ENCODE data around the gene CASK. TPM values are rescaled to one million over a fixed set of nuclear protein-coding genes. Genes with fewer than 3 reads are reported as not detected.

The CASK gene
- total and polyA plus RNA-seq, 8 donors = 4.7 to 42.5 (median 22.9) TPM

- Histone ChIP-seq H3K27ac (peak overlapping the region in 2 of 4 donors; percentile 60 to 64), H3K4me3 (no peak overlapping the region), H3K4me1 (peaks cover 3 to 12% (median 4%) of the 10 kb centered on the region in 3 donors), H3K36me3 (no peaks in the 10 kb centered on the region), H3K27me3 (no peaks in the 10 kb centered on the region), H3K9me3 (no peaks in the 10 kb centered on the region)
- intact Hi-C loops (cut with DNase I) = no loop called here
- ATAC-seq (peak in 2 of 4 donors; percentile 8 to 10), DNase-seq (no peak), FAIRE-seq (peak; percentile 51)
- TF ChIP-seq CTCF (IDR thresholded peaks at IDR 0.05) = no peak
Measured at GRCh38 chrX:41761702-41762101, 161.7 kb downstream of the CASK start.

GRCh38 chrX:41761169-41761568 is 162.2 kb downstream of the CASK start:
- no peaks in the 10 kb centered on the region for H3K27me3 ChIP-seq
- FAIRE-seq = no peak
- no peak overlapping the region for H3K4me3 ChIP-seq
- WGBS, 2 donors = 18 to 23% methylated on average over 3 of the region's 3 CpGs
- H3K27ac ChIP-seq = peak overlapping the region in 2 of 4 donors; percentile 60 to 64
- ATAC-seq = peak; percentile 77 to 84 (median 82)
- H3K4me1 ChIP-seq = peaks cover 3 to 12% (median 4%) of the 10 kb centered on the region in 3 donors
- no peak for DNase-seq
- intact Hi-C loops (cut with DNase I) = no loop called here
- H3K36me3 ChIP-seq = no peaks in the 10 kb centered on the region
- no peaks in the 10 kb centered on the region for H3K9me3 ChIP-seq
- no peak for TF ChIP-seq CTCF (IDR thresholded peaks at IDR 0.05)

- DNase-seq = no peak
- Histone ChIP-seq H3K9me3 (no peaks in the 10 kb centered on the region), H3K27me3 (no peaks in the 10 kb centered on the region), H3K36me3 (no peaks in the 10 kb centered on the region), H3K4me1 (peaks cover 0 to 12% (median 4%) of the 10 kb centered on the region in 3 donors), H3K27ac (no peak overlapping the region), H3K4me3 (no peak overlapping the region)
- 40 to 42% methylated on average over 3 of the region's 3 CpGs for WGBS, 2 donors
- ATAC-seq = peak in 3 of 4 donors; percentile 48 to 61 (median 59)
- FAIRE-seq = peak; percentile 45
- intact Hi-C loops (cut with DNase I) = no loop called here
- TF ChIP-seq CTCF (IDR thresholded peaks at IDR 0.05) = peak in 2 of 4 donors; percentile 24 to 36
Measured at GRCh38 chrX:41759817-41760216, 163.5 kb downstream of the CASK start.

- no peak overlapping the region for H3K27ac ChIP-seq
- intact Hi-C loops (cut with DNase I) = no loop called here
- WGBS, 2 donors = 84 to 98% methylated on average over 1 to 2 of the region's 2 CpGs
- DNase-seq (no peak), ATAC-seq (no peak), FAIRE-seq (no peak)
- H3K9me3 ChIP-seq = no peaks in the 10 kb centered on the region
- no peak overlapping the region for H3K4me3 ChIP-seq
- no peaks in the 10 kb centered on the region for H3K36me3 ChIP-seq
- H3K4me1 ChIP-seq = peaks cover 0 to 12% (median 4%) of the 10 kb centered on the region in 3 donors
- TF ChIP-seq CTCF (IDR thresholded peaks at IDR 0.05) = no peak
- H3K27me3 ChIP-seq = no peaks in the 10 kb centered on the region
Measured at GRCh38 chrX:41758401-41758800, 165.0 kb downstream of the CASK start.

- H3K27me3 ChIP-seq = no peaks in the 10 kb centered on the region
- WGBS, 2 donors = 53 to 81% methylated on average over 3 of the region's 3 CpGs
- no peaks in the 10 kb centered on the region for H3K4me1 ChIP-seq
- no peak for FAIRE-seq
- intact Hi-C loops (cut with DNase I) = no loop called here
- TF ChIP-seq CTCF (IDR thresholded peaks at IDR 0.05) = no peak
- H3K36me3 ChIP-seq = no peaks in the 10 kb centered on the region
- no peak overlapping the region for H3K4me3 ChIP-seq
- ATAC-seq = no peak
- no peaks in the 10 kb centered on the region for H3K9me3 ChIP-seq
- H3K27ac ChIP-seq = no peak overlapping the region
- no peak for DNase-seq
Measured at GRCh38 chrX:41750716-41751115, 172.6 kb downstream of the CASK start.
